GM12891 (cell line): ENCODE data around the gene ASAP3.

ENCODE experiments used
- POLR2A ChIP-seq: IDR thresholded peaks from 2 replicates; pipeline ENCODE4 v1.6.1; 2011; ENCODE audit warnings: low read depth, low read length, control low read depth
- POLR2AphosphoS5 ChIP-seq: IDR thresholded peaks from 2 replicates; pipeline ENCODE4 v1.6.1; 2011; ENCODE audit warnings: low read depth, low read length, control low read depth
- SPI1 ChIP-seq: IDR thresholded peaks from 2 replicates; pipeline ENCODE4 v1.6.1; 2011; ENCODE audit warnings: low read depth, low read length, control low read depth
- TAF1 ChIP-seq: IDR thresholded peaks from 2 replicates; pipeline ENCODE4 v1.6.1; 2011; ENCODE audit warnings: low read depth, low read length, control low read depth

- TF ChIP-seq POLR2A = no peak
- no peak for TF ChIP-seq POLR2AphosphoS5
- no peak for TF ChIP-seq SPI1
- no peak for TF ChIP-seq TAF1
These were observed 8.3 kb downstream of the ASAP3 start for GRCh38 chr1:23475641-23476040.
